AG04450 (cell line): ENCODE measurements around the gene SOBP. TPM values are rescaled to one million over a fixed set of nuclear protein-coding genes. Genes with fewer than 3 reads are reported as not detected.

ENCODE experiments used
- CTCF ChIA-PET: fragments of 300-600, 350-600 bp; formaldehyde crosslinking; extraction: SDS; loops from one replicate; lab custom pipeline; 2022; ENCODE audit warnings: antibody characterized with exemption, inconsistent platforms; lab: Charles Lee
- POLR2A ChIA-PET: fragments of 350-600 bp; formaldehyde crosslinking; extraction: SDS; loops from one replicate; lab custom pipeline; 2021; ENCODE audit warnings: antibody characterized with exemption, inconsistent platforms; lab: Yijun Ruan, JAX
- DNase-seq: peaks from one replicate; pipeline ENCODE4 v3.0.0-alpha.2; 2011; ENCODE audit warnings: low read depth, low spot score
- H3K27ac ChIP-seq: one replicate; pipeline ENCODE4 v1.5.1; 2012; ENCODE audit warnings: low read depth, low read length, control low read depth
- H3K27me3 ChIP-seq: one replicate; pipeline ENCODE4 v1.6.0; 2012; ENCODE audit warnings: low read length; ENCODE audit not compliant: control insufficient read depth, insufficient read depth
- H3K4me3 ChIP-seq: 2 replicates; pipeline ENCODE4 v1.5.1; 2011; ENCODE audit warnings: mild to moderate bottlenecking, low read depth, low read length, control low read depth
- H3K9me3 ChIP-seq: 2 replicates; pipeline ENCODE4 v1.5.1; 2012; ENCODE audit warnings: low read length; ENCODE audit not compliant: control insufficient read depth, insufficient read depth
- polyA plus RNA-seq: library from polyadenylated mRNA; depleted of rRNA; stranded (reverse); fragments of >200 nt; gene quantifications from 2 replicates; pipeline ENCODE4 v1.2.3, GENCODE V29; 2011
- TF ChIP-seq, protein P1 (sequence below): IDR thresholded peaks from 2 replicates; pipeline ENCODE4 v1.5.1; 2011; ENCODE audit warnings: low read depth, low read length, control low read depth, inconsistent platforms

Gene SOBP
- polyA plus RNA-seq, 1 experiment: 0.76 TPM

- POLR2A ChIA-PET: no interaction called here
Measured at GRCh38 chr6:107601406-107601805, 111.5 kb downstream of the SOBP start.

GRCh38 chr6:107602321-107603005 is 112.5 kb downstream of the SOBP start:
- ChIA-PET CTCF (interaction anchor here (0.7 kb wide), 1 partner anchor 1232 kb away, joined by 3 read pairs; no protein-coding TSS in a partner anchor), POLR2A (no interaction called here)
- Histone ChIP-seq H3K9me3 (no peaks in the 10 kb centered on the region), H3K4me3 (no peak overlapping the region), H3K27ac (no peak overlapping the region), H3K27me3 (no peaks in the 10 kb centered on the region)
- no peak for DNase-seq
- TF ChIP-seq, protein P1, sequence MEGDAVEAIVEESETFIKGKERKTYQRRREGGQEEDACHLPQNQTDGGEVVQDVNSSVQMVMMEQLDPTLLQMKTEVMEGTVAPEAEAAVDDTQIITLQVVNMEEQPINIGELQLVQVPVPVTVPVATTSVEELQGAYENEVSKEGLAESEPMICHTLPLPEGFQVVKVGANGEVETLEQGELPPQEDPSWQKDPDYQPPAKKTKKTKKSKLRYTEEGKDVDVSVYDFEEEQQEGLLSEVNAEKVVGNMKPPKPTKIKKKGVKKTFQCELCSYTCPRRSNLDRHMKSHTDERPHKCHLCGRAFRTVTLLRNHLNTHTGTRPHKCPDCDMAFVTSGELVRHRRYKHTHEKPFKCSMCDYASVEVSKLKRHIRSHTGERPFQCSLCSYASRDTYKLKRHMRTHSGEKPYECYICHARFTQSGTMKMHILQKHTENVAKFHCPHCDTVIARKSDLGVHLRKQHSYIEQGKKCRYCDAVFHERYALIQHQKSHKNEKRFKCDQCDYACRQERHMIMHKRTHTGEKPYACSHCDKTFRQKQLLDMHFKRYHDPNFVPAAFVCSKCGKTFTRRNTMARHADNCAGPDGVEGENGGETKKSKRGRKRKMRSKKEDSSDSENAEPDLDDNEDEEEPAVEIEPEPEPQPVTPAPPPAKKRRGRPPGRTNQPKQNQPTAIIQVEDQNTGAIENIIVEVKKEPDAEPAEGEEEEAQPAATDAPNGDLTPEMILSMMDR: no peak

More at GRCh38 chr6:107601406-107601805, 111.5 kb downstream of the SOBP start:
- TF ChIP-seq, protein P1: no peak
- CTCF ChIA-PET: no interaction called here
- H3K9me3 ChIP-seq: no peaks in the 10 kb centered on the region
- no peaks in the 10 kb centered on the region for H3K27me3 ChIP-seq
- H3K27ac ChIP-seq: no peak overlapping the region
- H3K4me3 ChIP-seq: no peak overlapping the region
- DNase-seq: no peak

DNA sequence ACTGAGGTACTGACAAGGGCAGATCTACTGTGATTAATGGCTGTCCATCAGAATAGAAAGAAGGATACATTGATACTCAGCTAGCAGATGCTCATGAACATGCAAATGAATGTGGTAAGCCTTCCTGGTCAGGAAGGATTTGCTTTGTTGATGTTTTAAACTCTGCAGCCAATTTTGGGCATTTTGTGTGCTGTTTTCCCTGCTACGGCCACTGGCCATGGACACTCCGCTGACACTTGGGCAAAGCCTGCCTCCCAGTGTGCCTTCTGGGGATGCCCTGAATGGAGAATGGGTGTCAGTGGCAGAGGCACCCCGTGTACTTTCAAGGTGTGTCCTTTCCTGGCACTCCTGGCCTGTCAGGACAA is 113.1 kb downstream of the SOBP start:
- ChIA-PET CTCF (no interaction called here), POLR2A (no interaction called here)
- TF ChIP-seq, protein P1: no peak
- no peak overlapping the region for H3K4me3 ChIP-seq
- H3K9me3 ChIP-seq: no peaks in the 10 kb centered on the region
- no peaks in the 10 kb centered on the region for H3K27me3 ChIP-seq
- no peak for DNase-seq
- H3K27ac ChIP-seq: no peak overlapping the region

DNA sequence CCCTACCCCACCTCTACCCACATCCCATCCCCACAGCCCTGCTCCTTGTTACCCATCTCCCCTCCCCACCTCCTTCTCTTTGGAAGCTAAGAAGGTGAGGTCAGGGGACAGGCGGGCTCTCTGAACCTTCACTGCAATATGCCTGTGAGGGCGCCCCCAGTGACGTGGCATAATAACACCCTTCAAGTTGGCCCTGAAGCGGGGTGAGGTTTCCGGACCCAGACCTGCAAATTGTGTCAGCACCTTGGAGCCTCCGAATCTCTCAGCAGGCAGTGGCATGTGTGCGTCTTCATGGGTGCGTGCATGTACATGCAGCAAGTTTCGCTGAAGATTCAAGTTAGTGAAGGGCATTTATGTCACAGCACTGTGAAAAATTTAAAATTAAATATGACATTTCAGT is 114.6 kb downstream of the SOBP start:
- Histone ChIP-seq H3K27me3 (no peaks in the 10 kb centered on the region), H3K9me3 (no peaks in the 10 kb centered on the region), H3K27ac (no peak overlapping the region), H3K4me3 (no peak overlapping the region)
- ChIA-PET CTCF (no interaction called here), POLR2A (interaction anchor here (0.7 kb wide), 1 partner anchor 41 kb away, joined by 4 read pairs; no protein-coding TSS in a partner anchor)
- TF ChIP-seq, protein P1: no peak
- DNase-seq: no peak

DNA sequence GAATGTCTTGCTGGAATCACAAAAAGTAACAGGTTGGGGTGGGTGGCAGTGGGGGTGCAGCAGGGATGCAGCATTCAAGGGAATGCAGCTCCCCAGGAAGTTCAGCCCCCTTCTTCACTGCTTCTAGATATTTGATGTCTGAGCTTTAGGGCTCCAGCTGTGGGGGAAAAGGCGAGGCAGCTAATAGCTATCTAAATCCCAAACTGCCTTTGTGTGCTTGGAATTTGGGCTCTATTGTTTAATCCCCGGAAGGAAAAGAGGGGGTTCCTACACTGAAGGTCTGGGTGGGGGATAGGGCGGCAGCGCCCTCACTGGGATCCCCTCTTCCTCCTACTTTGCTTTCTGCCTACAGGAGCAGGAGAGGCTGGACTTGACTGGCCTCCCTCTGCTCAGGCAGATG is 116.5 kb downstream of the SOBP start:
- ChIA-PET POLR2A (no interaction called here), CTCF (no interaction called here)
- no peak overlapping the region for H3K4me3 ChIP-seq
- TF ChIP-seq, protein P1: no peak
- no peak overlapping the region for H3K27ac ChIP-seq
- no peaks in the 10 kb centered on the region for H3K9me3 ChIP-seq
- no peaks in the 10 kb centered on the region for H3K27me3 ChIP-seq
- no peak for DNase-seq
